ENCODE data around the gene RAD18.

DNA sequence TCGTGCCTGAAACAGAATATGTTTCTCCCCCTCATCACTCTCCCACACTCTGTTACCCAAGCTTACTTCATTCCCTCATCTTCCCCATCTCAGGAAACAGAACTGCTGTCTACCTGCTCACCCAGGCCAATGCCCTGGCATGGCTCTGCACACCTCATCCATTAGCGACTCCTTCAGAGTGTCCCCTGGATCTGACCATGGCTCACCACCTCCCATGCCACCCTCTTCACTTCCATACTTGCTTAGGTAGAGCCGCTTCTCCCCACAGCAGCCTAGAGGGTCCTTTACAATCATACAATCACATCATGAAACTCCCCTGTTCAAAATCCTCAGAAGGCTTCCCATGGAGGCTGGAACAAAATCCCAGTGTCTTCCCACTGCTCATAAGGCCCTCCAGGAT is 33.9 kb upstream of the RAD18 start:
- TF ChIP-seq, protein P1, sequence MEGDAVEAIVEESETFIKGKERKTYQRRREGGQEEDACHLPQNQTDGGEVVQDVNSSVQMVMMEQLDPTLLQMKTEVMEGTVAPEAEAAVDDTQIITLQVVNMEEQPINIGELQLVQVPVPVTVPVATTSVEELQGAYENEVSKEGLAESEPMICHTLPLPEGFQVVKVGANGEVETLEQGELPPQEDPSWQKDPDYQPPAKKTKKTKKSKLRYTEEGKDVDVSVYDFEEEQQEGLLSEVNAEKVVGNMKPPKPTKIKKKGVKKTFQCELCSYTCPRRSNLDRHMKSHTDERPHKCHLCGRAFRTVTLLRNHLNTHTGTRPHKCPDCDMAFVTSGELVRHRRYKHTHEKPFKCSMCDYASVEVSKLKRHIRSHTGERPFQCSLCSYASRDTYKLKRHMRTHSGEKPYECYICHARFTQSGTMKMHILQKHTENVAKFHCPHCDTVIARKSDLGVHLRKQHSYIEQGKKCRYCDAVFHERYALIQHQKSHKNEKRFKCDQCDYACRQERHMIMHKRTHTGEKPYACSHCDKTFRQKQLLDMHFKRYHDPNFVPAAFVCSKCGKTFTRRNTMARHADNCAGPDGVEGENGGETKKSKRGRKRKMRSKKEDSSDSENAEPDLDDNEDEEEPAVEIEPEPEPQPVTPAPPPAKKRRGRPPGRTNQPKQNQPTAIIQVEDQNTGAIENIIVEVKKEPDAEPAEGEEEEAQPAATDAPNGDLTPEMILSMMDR (IDR thresholded peaks at IDR 0.05 in 8 of 11, conservative IDR thresholded peaks at IDR 0.05 in 3 of 11): no peak
- TF ChIP-seq POLR2A (IDR thresholded peaks at IDR 0.05): no peak

All from spleen (tissue), 7 donors.